ENCODE results near the gene MIF4GD. TPM values are rescaled to one million over a fixed set of nuclear protein-coding genes. Genes with fewer than 3 reads are reported as not detected.

Gene MIF4GD
- total RNA-seq, 1 donor from 2014 or later = 5.0 TPM

DNA sequence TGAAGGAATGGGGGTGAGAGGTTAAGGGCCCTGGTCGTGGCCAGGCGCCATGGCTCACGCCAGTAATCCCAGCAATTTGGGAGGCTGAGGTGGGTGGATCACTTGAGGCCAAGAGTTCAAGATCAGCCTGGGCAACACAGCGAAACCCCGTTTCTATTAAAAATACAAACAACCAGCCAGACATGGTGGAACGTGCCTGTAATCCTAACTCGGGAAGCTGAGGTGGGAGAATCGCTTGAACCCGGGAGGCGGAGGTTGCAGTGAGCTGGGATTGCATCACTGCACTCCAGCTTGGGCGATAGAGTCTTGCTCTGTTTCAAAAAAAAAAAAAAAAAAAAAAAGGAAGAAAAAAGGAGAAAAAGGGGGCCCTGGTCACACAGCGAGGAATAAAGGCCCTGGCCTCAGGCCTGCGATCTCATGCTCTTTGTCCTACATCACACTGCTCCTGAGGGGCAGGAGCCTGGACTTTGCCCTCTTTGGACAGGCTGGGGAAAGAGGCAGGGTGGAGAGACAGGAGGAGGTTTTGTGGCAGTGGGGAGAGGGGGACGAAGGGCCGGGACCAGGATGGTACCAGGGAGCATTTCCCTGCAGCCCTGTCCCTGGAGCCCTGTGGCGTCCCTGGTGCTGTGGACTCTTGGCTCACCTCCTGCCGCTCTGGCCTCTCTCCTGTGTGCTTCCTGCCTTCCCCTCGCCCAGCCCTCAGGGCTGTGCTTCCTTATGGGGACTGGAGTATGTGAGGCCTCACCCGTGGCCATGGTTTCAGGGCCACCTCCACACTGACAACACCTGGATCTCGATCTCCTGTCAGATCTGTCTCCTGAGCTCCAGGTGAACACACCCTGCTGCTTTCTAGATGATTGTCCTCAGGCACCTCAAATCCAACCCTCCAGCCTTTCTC lies 38.0 kb upstream of the MIF4GD start:
- no peaks in the 10 kb centered on the region for H3K79me2 ChIP-seq (ENCODE audit: insufficient read depth, low read length)
- no peak overlapping the region for H3K27ac Mint-ChIP-seq (ENCODE audit: unreplicated experiment)
- TF ChIP-seq EZH2 (IDR thresholded peaks at IDR 0.05; ENCODE audit: insufficient read depth, low read length) = no peak
- TF ChIP-seq CTCF (IDR thresholded peaks at IDR 0.05; ENCODE audit: insufficient read depth, low read depth, low read length) = no peak
- DNase-seq (ENCODE audit: low read depth) (no peak), FAIRE-seq (no peak)
- no peak overlapping the region for H3K9ac ChIP-seq (ENCODE audit: low read length)
- H3K4me2 ChIP-seq (ENCODE audit: low read length) = no peak overlapping the region
- H3K4me1 Mint-ChIP-seq (ENCODE audit: low read depth, unreplicated experiment) = peaks cover 12% of the 10 kb centered on the region
- H3K27ac ChIP-seq (ENCODE audit: low read depth, low read length) = no peak overlapping the region
- peaks cover 9% of the 10 kb centered on the region for H3K36me3 Mint-ChIP-seq (ENCODE audit: low read depth, unreplicated experiment)
- no peaks in the 10 kb centered on the region for H4K20me1 ChIP-seq (ENCODE audit: insufficient read depth, low read length)
- peak overlapping the region; percentile 20 for H3K4me3 Mint-ChIP-seq (ENCODE audit: unreplicated experiment)
- no peaks in the 10 kb centered on the region for H3K36me3 ChIP-seq (ENCODE audit: insufficient read depth, low read length)
- H3K4me3 ChIP-seq (ENCODE audit: insufficient read depth, low read depth, low read length) = no peak overlapping the region
- no peaks in the 10 kb centered on the region for H3K27me3 ChIP-seq (ENCODE audit: insufficient read depth, low read length)
- no peaks in the 10 kb centered on the region for H3K27me3 Mint-ChIP-seq (ENCODE audit: low read depth, unreplicated experiment)
- H3K9me3 Mint-ChIP-seq (ENCODE audit: unreplicated experiment) = no peaks in the 10 kb centered on the region
- no peaks in the 10 kb centered on the region for H3K9me3 ChIP-seq (ENCODE audit: insufficient read depth, low read depth, low read length)
- H3K4me1 ChIP-seq (ENCODE audit: insufficient read depth, low read length) = no peaks in the 10 kb centered on the region
- no peak overlapping the region for H2AFZ ChIP-seq (ENCODE audit: low read depth, low read length)

GRCh38 chr17:75307957-75308731 lies 37.1 kb upstream of the MIF4GD start:
- TF ChIP-seq EZH2 (IDR thresholded peaks at IDR 0.05; ENCODE audit: insufficient read depth, low read length) (no peak), CTCF (IDR thresholded peaks at IDR 0.05; ENCODE audit: insufficient read depth, low read depth, low read length) (no peak)
- H3K27ac Mint-ChIP-seq (ENCODE audit: unreplicated experiment) = peak overlapping the region; percentile 72

More at GRCh38 chr17:75307957-75308731, 37.1 kb upstream of the MIF4GD start:
- Histone ChIP-seq H3K27ac (ENCODE audit: low read depth, low read length) (no peak overlapping the region), H4K20me1 (ENCODE audit: insufficient read depth, low read length) (no peaks in the 10 kb centered on the region), H3K4me3 (ENCODE audit: insufficient read depth, low read depth, low read length) (no peak overlapping the region), H3K4me2 (ENCODE audit: low read length) (no peak overlapping the region), H3K9me3 (ENCODE audit: insufficient read depth, low read depth, low read length) (no peaks in the 10 kb centered on the region), H3K27me3 (ENCODE audit: insufficient read depth, low read length) (no peaks in the 10 kb centered on the region), H3K79me2 (ENCODE audit: insufficient read depth, low read length) (no peaks in the 10 kb centered on the region), H3K9ac (ENCODE audit: low read length) (no peak overlapping the region), H3K4me1 (ENCODE audit: insufficient read depth, low read length) (no peaks in the 10 kb centered on the region), H2AFZ (ENCODE audit: low read depth, low read length) (no peak overlapping the region), H3K36me3 (ENCODE audit: insufficient read depth, low read length) (no peaks in the 10 kb centered on the region)
- FAIRE-seq (no peak), DNase-seq (ENCODE audit: low read depth) (no peak)
- no peaks in the 10 kb centered on the region for H3K27me3 Mint-ChIP-seq (ENCODE audit: low read depth, unreplicated experiment)
- no peaks in the 10 kb centered on the region for H3K9me3 Mint-ChIP-seq (ENCODE audit: unreplicated experiment)
- peaks cover 7% of the 10 kb centered on the region for H3K36me3 Mint-ChIP-seq (ENCODE audit: low read depth, unreplicated experiment)
- peak overlapping the region; percentile 20 for H3K4me3 Mint-ChIP-seq (ENCODE audit: unreplicated experiment)
- peaks cover 7% of the 10 kb centered on the region for H3K4me1 Mint-ChIP-seq (ENCODE audit: low read depth, unreplicated experiment)
